H1 (cell line): ENCODE data around the gene CANT1. TPM values are rescaled to one million over a fixed set of nuclear protein-coding genes. Genes with fewer than 3 reads are reported as not detected.

Experiments
- CTCF ChIA-PET: fragments of 300-600 bp; sonication (Branson Sonifier 250); formaldehyde crosslinking; loops from one replicate; lab custom pipeline; 2021; ENCODE audit not compliant: partially characterized antibody; lab: Charles Lee
- POLR2A ChIA-PET: fragments of 300-600 bp; sonication (Branson Sonifier 250); formaldehyde crosslinking; loops from one replicate; lab custom pipeline; 2021; ENCODE audit warnings: inconsistent platforms; ENCODE audit not compliant: partially characterized antibody; lab: Charles Lee
- DNase-seq, 2 experiments: peaks; one replicate each; pipeline versions ENCODE4 v3.0.0 to v3.0.0-alpha.2; 2010 to 2022; ENCODE audit warnings: low spot score in 2 of 2, low read depth in 1 of 2, mixed read lengths in 1 of 2
- FAIRE-seq: peaks from 2 replicates; lab custom pipeline; 2011; peaks lifted over from hg19 to GRCh38; lab: Jason Lieb, UNC
- H2AFZ ChIP-seq: 2 replicates; pipeline ENCODE4 v1.8.1; 2012; ENCODE audit warnings: low read length, inconsistent platforms
- H2AK5ac ChIP-seq: 2 replicates; pipeline ENCODE4 v1.6.1; 2013; ENCODE audit warnings: low read depth, low read length
- H2BK120ac ChIP-seq: replicated peaks from 2 replicates; pipeline ENCODE3; 2013; ENCODE audit warnings: low read depth, low read length, inconsistent platforms
- H2BK12ac ChIP-seq: 2 replicates; pipeline ENCODE4 v1.6.1; 2013; ENCODE audit warnings: low read depth, low read length
- H2BK15ac ChIP-seq: 2 replicates; pipeline ENCODE4 v1.6.1; 2013; ENCODE audit warnings: low read length
- H2BK20ac ChIP-seq: 2 replicates; pipeline ENCODE4 v1.6.1; 2013; ENCODE audit warnings: low read length
- H2BK5ac ChIP-seq: 2 replicates; pipeline ENCODE4 v1.6.1; 2013; ENCODE audit warnings: low read depth, low read length
- H3K14ac ChIP-seq: 2 replicates; pipeline ENCODE4 v1.6.1; 2013; ENCODE audit warnings: inconsistent platforms; ENCODE audit not compliant: insufficient read length
- H3K18ac ChIP-seq: 2 replicates; pipeline ENCODE4 v1.6.1; 2013; ENCODE audit warnings: low read length; ENCODE audit errors: extremely low read depth
- H3K23ac ChIP-seq: 2 replicates; pipeline ENCODE4 v1.6.1; 2013; ENCODE audit warnings: inconsistent platforms; ENCODE audit not compliant: insufficient read length
- H3K23me2 ChIP-seq: 2 replicates; pipeline ENCODE4 v1.6.1; 2013; ENCODE audit warnings: low read depth, low read length
- H3K27ac ChIP-seq: 2 replicates; pipeline ENCODE4 v1.6.1; 2011; ENCODE audit warnings: low read depth, low read length, inconsistent platforms
- H3K27me3 ChIP-seq, 4 experiments: replicated peaks in 1 of 4; 1 replicate in 1 of 4; 2 replicates in 3 of 4; pipeline versions ENCODE4 v1.6.1 to v1.8.1; 2011 to 2013; ENCODE audit warnings: low read length in 3 of 4, mild to moderate bottlenecking in 3 of 4, inconsistent platforms in 2 of 4, mixed read lengths in 2 of 4, moderate library complexity in 1 of 4; ENCODE audit not compliant: control insufficient read depth in 3 of 4, insufficient read depth in 3 of 4; ENCODE audit errors: extremely low read depth in 1 of 4
- H3K36me3 ChIP-seq, 4 experiments: 2 replicates each; pipeline versions ENCODE4 v1.6.1 to v1.8.1; 2011 to 2013; ENCODE audit warnings: mild to moderate bottlenecking in 4 of 4, low read length in 3 of 4, moderate library complexity in 2 of 4, control low read depth in 1 of 4, inconsistent platforms in 1 of 4; ENCODE audit not compliant: insufficient read depth in 4 of 4, control insufficient read depth in 2 of 4
- H3K4ac ChIP-seq: replicated peaks from 2 replicates; pipeline ENCODE3; 2013; ENCODE audit warnings: low read length, low read depth, mixed read lengths, inconsistent platforms; ENCODE audit not compliant: insufficient read length
- H3K4me1 ChIP-seq, 4 experiments: replicated peaks in 1 of 4; 1 replicate in 1 of 4; 2 replicates in 3 of 4; pipeline versions ENCODE4 v1.6.1 to v1.8.1; 2011 to 2013; ENCODE audit warnings: low read length in 3 of 4, inconsistent platforms in 2 of 4, mixed read lengths in 1 of 4; ENCODE audit not compliant: insufficient read depth in 4 of 4, control insufficient read depth in 3 of 4
- H3K4me2 ChIP-seq, 2 experiments: 2 replicates each; pipeline versions ENCODE4 v1.6.1 to v1.8.1; 2011 to 2013; ENCODE audit warnings: low read depth in 2 of 2, low read length in 2 of 2, control low read depth in 1 of 2, inconsistent platforms in 1 of 2, mild to moderate bottlenecking in 1 of 2; ENCODE audit not compliant: insufficient read depth in 1 of 2
- H3K4me3 ChIP-seq, 4 experiments: fragments of 200-600, 300-600 bp in 1 of 4; sonication (generic), shearing (Covaris generic), sonication (Bioruptor Twin) in 1 of 4; 2 replicates each; pipeline versions ENCODE4 v1.5.1 to v1.8.1; 2011 to 2016; ENCODE audit warnings: low read length in 4 of 4, low read depth in 3 of 4, control low read depth in 2 of 4, inconsistent platforms in 2 of 4, mild to moderate bottlenecking in 2 of 4, mixed read lengths in 1 of 4, moderate library complexity in 1 of 4; ENCODE audit not compliant: insufficient read depth in 2 of 4; ENCODE audit errors: extremely low read depth in 1 of 4
- H3K56ac ChIP-seq: replicated peaks from 2 replicates; pipeline ENCODE3; 2013; ENCODE audit warnings: low read depth, mild to moderate bottlenecking, mixed read lengths, low read length, inconsistent platforms; ENCODE audit not compliant: insufficient read length
- H3K79me1 ChIP-seq: 2 replicates; pipeline ENCODE4 v1.6.1; 2013; ENCODE audit warnings: low read depth, low read length, control low read depth
- H3K79me2 ChIP-seq, 2 experiments: 2 replicates each; pipeline versions ENCODE4 v1.6.1 to v1.8.1; 2012 to 2013; ENCODE audit warnings: low read length in 2 of 2, mild to moderate bottlenecking in 2 of 2, inconsistent platforms in 1 of 2; ENCODE audit not compliant: insufficient read depth in 2 of 2, control insufficient read depth in 1 of 2
- H3K9ac ChIP-seq, 4 experiments: replicated peaks in 1 of 4; 1 replicate in 1 of 4; 2 replicates in 3 of 4; pipeline versions ENCODE4 v1.6.1 to v1.8.1; 2011 to 2013; ENCODE audit warnings: low read depth in 3 of 4, low read length in 3 of 4, control low read depth in 2 of 4, mild to moderate bottlenecking in 2 of 4, moderate library complexity in 2 of 4, inconsistent platforms in 1 of 4; ENCODE audit errors: extremely low read depth in 1 of 4
- H3K9me3 ChIP-seq, 2 experiments: 2 replicates each; pipeline versions ENCODE4 v1.6.1 to v1.8.1; 2012 to 2013; ENCODE audit warnings: mild to moderate bottlenecking in 2 of 2, moderate library complexity in 2 of 2, control low read depth in 1 of 2, inconsistent platforms in 1 of 2, low read depth in 1 of 2, low read length in 1 of 2, mixed read lengths in 1 of 2; ENCODE audit not compliant: insufficient read depth in 2 of 2
- H4K20me1 ChIP-seq, 2 experiments: replicated peaks in 1 of 2; 2 replicates each; pipeline versions ENCODE3 to v1.8.1; 2011 to 2013; ENCODE audit warnings: inconsistent platforms in 2 of 2, low read length in 2 of 2, mild to moderate bottlenecking in 1 of 2; ENCODE audit not compliant: insufficient read depth in 2 of 2, control insufficient read depth in 1 of 2
- H4K5ac ChIP-seq: 2 replicates; pipeline ENCODE4 v1.6.1; 2013; ENCODE audit warnings: low read length, low read depth, mixed read lengths, inconsistent platforms; ENCODE audit not compliant: insufficient read length
- H4K8ac ChIP-seq: 2 replicates; pipeline ENCODE4 v1.8.0; 2013; ENCODE audit warnings: mild to moderate bottlenecking, moderate library complexity, low read length, inconsistent platforms; ENCODE audit not compliant: insufficient read depth; ENCODE audit errors: extremely low read depth
- H4K91ac ChIP-seq: replicated peaks from 2 replicates; pipeline ENCODE3; 2013; ENCODE audit warnings: low read length, mixed read lengths, inconsistent platforms; ENCODE audit not compliant: insufficient read length
- EZH2 ChIP-seq: fragments of 200-600 bp; sonication (generic); IDR thresholded peaks from 2 replicates; pipeline ENCODE4 v1.7.1; 2012; ENCODE audit warnings: low read depth, mild to moderate bottlenecking, moderate library complexity, low read length, inconsistent platforms; ENCODE audit not compliant: severe bottlenecking
- KDM4A ChIP-seq: IDR thresholded peaks from one replicate; pipeline ENCODE4 v1.7.1; 2012; ENCODE audit warnings: low read depth, mild to moderate bottlenecking, moderate library complexity, low read length, inconsistent platforms; ENCODE audit not compliant: severe bottlenecking
- SIRT6 ChIP-seq: IDR thresholded peaks from one replicate; pipeline ENCODE4 v1.7.1; 2012; ENCODE audit warnings: low read length, inconsistent platforms
- SP1 ChIP-seq: IDR thresholded peaks from 2 replicates; pipeline ENCODE4 v1.6.1; 2011; ENCODE audit warnings: low read depth, low read length
- ZNF274 ChIP-seq: IDR thresholded peaks from 2 replicates; pipeline ENCODE4 v1.7.0; 2012; ENCODE audit warnings: low read length, borderline replicate concordance; ENCODE audit errors: extremely low read depth
- WGBS, 2 experiments: shearing (Covaris generic) in 1 of 2; methylation state at CpG; one replicate each; pipeline versions ENCODE4 v1.1.6 to v1.1.7; 2013 to 2015; ENCODE audit warnings: low lambda C conversion rate in 2 of 2, mixed read lengths in 2 of 2, inconsistent platforms in 1 of 2, low coverage in 1 of 2, missing lambda C conversion rate in 1 of 2; ENCODE audit not compliant: insufficient replicate concordance in 2 of 2, insufficient coverage in 1 of 2, insufficient read length in 1 of 2; ENCODE audit errors: extremely low coverage in 1 of 2, missing lambda C conversion rate in 1 of 2; 5-methylcytosine and 5-hydroxymethylcytosine counted together
- polyA plus RNA-seq, 7 experiments: library from polyadenylated mRNA; depleted of rRNA in 3 of 7; stranded (reverse) in 5 of 7; unstranded in 2 of 7; fragments of >200 nt in 5 of 7; fragments of 200-250 nt in 2 of 7; gene quantifications; 1 replicate in 5 of 7; 2 replicates in 1 of 7; 4 replicates in 1 of 7; pipeline versions ENCODE4 v1.2.1 to v1.2.3, GENCODE V29; 2011 to 2013; ENCODE audit warnings: missing spikeins in 2 of 7, mixed read lengths in 2 of 7
- total RNA-seq: library from RNA; stranded (reverse); fragmentation: NEBNext Ultra II Directional; extraction: Animal tissue kit (Norgen Biotek cat#: 25700); gene quantifications from 2 replicates; pipeline ENCODE4 v1.2.1, GENCODE V29; 2021
- TF ChIP-seq, protein P1 (sequence below): IDR thresholded peaks from 2 replicates; pipeline ENCODE4 v1.6.1; 2011; ENCODE audit warnings: low read length, improper control_type of control experiment
- TF ChIP-seq, protein P2 (sequence below): IDR thresholded peaks from 2 replicates; pipeline ENCODE4 v1.6.1; 2012; ENCODE audit warnings: inconsistent platforms
- TF ChIP-seq, protein P3 (sequence below): IDR thresholded peaks from 2 replicates; pipeline ENCODE4 v1.6.1; 2012; ENCODE audit warnings: low read length, inconsistent platforms

The CANT1 gene
- total and polyA plus RNA-seq, 2 of the 8 experiments (the other 6 are each of a cell fraction or from before 2014, with no cell fraction given) = 23.0 to 32.6 TPM

DNA sequence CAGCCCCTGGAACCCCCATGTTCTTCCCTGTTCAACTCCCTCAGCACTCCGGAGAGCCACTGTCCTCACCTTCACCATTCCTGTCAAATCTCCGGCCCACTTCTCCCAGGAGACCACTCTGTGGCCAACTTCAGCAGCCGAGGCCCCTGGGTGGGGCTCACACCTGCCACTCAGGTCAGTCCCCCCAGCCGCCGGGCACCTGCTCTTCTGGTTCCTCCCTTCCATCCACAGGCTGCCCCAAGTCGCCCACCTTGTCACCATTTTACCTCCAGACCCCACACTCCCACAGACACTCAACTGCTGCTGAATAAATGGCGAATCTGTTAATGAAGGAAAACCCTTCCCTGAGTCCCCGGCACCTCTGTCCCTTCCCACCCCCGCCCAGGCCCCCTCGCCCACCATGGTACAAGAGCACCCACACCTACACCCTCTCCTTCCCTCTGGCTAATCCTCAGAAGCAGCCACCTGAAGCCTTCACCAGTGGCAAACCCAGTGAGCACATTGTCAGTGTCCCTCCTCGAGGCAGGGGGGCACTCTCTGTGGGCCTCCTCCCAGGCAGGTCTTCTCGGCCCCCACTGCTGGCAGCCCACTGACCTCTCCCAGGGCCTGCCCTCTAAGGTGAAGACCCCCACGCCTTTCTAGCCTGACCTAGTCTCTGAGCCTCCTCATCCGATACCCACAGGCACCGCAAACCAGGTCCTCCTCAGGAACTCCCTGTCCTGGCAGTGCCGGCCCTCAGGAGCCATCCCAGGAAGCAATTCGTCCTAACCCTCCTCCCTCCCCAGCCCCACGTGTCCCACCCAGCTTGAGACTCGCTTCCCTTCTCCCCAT, 8.2 kb downstream of the CANT1 start:
- Histone ChIP-seq H3K27ac (no peak overlapping the region), H3K36me3 (peaks cover 0 to 4% (median 2%) of the 10 kb centered on the region in 4 experiments; a peak in 3 of 8 replicates), H2BK12ac (no peak overlapping the region), H3K9me3 (no peaks in the 10 kb centered on the region), H3K4me2 (no peak overlapping the region), H3K56ac (no peak overlapping the region), H2AFZ (no peak overlapping the region), H2AK5ac (no peak overlapping the region), H4K5ac (no peak overlapping the region), H3K79me1 (peaks cover 9% of the 10 kb centered on the region), H2BK15ac (no peak overlapping the region), H3K27me3 (peaks cover 22 to 55% (median 49%) of the 10 kb centered on the region in 4 experiments), H2BK20ac (no peak overlapping the region), H3K14ac (no peak overlapping the region), H3K23me2 (no peaks in the 10 kb centered on the region; the same call in 1 of the 2 replicates), H3K4ac (no peak overlapping the region), H4K8ac (no peak overlapping the region), H4K20me1 (peaks cover 44 to 63% of the 10 kb centered on the region in 2 experiments), H3K18ac (no peak overlapping the region), H2BK5ac (no peak overlapping the region), H3K23ac (no peak overlapping the region), H3K9ac (no peak overlapping the region), H3K4me3 (no peak overlapping the region), H2BK120ac (no peak overlapping the region), H4K91ac (no peak overlapping the region), H3K79me2 (peaks cover 3 to 4% of the 10 kb centered on the region in 2 experiments; a peak in 1 of 4 replicates), H3K4me1 (peaks cover 0 to 2% (median 0%) of the 10 kb centered on the region in 4 experiments; a peak in 2 of 7 replicates)
- FAIRE-seq = no peak
- ChIA-PET POLR2A (no interaction called here), CTCF (interaction anchor here (1.6 to 2.0 kb wide), 2 partner anchors 31 to 135 kb away, joined by 3 to 7 read pairs; no protein-coding TSS in a partner anchor)
- DNase-seq = no peak
- 81% methylated on average over 16 of the region's 19 CpGs; no CpG with 5 or more reads in 1 of the 2 experiments for WGBS, 2 experiments
- TF ChIP-seq ZNF274 (no peak), SP1 (no peak), EZH2 (no peak), KDM4A (no peak), SIRT6 (no peak)
- TF ChIP-seq, protein P1, sequence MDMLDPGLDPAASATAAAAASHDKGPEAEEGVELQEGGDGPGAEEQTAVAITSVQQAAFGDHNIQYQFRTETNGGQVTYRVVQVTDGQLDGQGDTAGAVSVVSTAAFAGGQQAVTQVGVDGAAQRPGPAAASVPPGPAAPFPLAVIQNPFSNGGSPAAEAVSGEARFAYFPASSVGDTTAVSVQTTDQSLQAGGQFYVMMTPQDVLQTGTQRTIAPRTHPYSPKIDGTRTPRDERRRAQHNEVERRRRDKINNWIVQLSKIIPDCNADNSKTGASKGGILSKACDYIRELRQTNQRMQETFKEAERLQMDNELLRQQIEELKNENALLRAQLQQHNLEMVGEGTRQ = no peak
- TF ChIP-seq, protein P2, sequence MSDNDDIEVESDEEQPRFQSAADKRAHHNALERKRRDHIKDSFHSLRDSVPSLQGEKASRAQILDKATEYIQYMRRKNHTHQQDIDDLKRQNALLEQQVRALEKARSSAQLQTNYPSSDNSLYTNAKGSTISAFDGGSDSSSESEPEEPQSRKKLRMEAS = no peak
- TF ChIP-seq, protein P3, sequence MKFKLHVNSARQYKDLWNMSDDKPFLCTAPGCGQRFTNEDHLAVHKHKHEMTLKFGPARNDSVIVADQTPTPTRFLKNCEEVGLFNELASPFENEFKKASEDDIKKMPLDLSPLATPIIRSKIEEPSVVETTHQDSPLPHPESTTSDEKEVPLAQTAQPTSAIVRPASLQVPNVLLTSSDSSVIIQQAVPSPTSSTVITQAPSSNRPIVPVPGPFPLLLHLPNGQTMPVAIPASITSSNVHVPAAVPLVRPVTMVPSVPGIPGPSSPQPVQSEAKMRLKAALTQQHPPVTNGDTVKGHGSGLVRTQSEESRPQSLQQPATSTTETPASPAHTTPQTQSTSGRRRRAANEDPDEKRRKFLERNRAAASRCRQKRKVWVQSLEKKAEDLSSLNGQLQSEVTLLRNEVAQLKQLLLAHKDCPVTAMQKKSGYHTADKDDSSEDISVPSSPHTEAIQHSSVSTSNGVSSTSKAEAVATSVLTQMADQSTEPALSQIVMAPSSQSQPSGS = no peak
